Urinary bladder (tissue), 4 donors: ENCODE results near the gene EPHB2. TPM values are rescaled to one million over a fixed set of nuclear protein-coding genes. Genes with fewer than 3 reads are reported as not detected.
A peak's percentile ranks its signal among the peaks of the same experiment; 100 is the strongest.
"Not testable (repeated sequence)": the region's sequence is repeated elsewhere in the genome, so short reads cannot be mapped to it uniquely, and the experiment has no call there.

Experiments used
- DNase-seq: peaks from one replicate; pipeline ENCODE4 v3.0.0-alpha.2; 2015; ENCODE audit errors: extremely low spot score
- H3K27ac ChIP-seq: one replicate; pipeline ENCODE4 v1.5.1; 2013; ENCODE audit warnings: low read depth, mild to moderate bottlenecking, moderate library complexity
- H3K36me3 ChIP-seq: one replicate; pipeline ENCODE4 v1.6.1; 2013; ENCODE audit warnings: mild to moderate bottlenecking, moderate library complexity; ENCODE audit not compliant: insufficient read depth
- H3K4me1 ChIP-seq: one replicate; pipeline ENCODE4 v1.6.1; 2013; ENCODE audit warnings: mild to moderate bottlenecking, moderate library complexity; ENCODE audit not compliant: insufficient read depth
- H3K4me3 ChIP-seq: one replicate; pipeline ENCODE4 v1.5.1; 2013; ENCODE audit warnings: low read depth, low read length
- WGBS: extraction: QIAGEN DNeasy Blood & Tissue Kit; methylation state at CpG from one replicate; pipeline ENCODE4 v1.1.7; 2013; 5-methylcytosine and 5-hydroxymethylcytosine counted together
- polyA plus RNA-seq: library from polyadenylated mRNA; stranded (reverse); fragments of 200-250 nt; gene quantifications from one replicate; pipeline ENCODE4 v1.2.3, GENCODE V29; 2013
- total RNA-seq: library from RNA; depleted of rRNA; stranded (reverse); fragments of >200 nt; gene quantifications from one replicate; pipeline ENCODE4 v1.2.3, GENCODE V29; 2014
- donor health status: healthy with polysubstance abuse.
- donor health status: healthy.

Gene EPHB2
- total and polyA plus RNA-seq, 2 donors: 2.6 to 16.2 TPM

DNA sequence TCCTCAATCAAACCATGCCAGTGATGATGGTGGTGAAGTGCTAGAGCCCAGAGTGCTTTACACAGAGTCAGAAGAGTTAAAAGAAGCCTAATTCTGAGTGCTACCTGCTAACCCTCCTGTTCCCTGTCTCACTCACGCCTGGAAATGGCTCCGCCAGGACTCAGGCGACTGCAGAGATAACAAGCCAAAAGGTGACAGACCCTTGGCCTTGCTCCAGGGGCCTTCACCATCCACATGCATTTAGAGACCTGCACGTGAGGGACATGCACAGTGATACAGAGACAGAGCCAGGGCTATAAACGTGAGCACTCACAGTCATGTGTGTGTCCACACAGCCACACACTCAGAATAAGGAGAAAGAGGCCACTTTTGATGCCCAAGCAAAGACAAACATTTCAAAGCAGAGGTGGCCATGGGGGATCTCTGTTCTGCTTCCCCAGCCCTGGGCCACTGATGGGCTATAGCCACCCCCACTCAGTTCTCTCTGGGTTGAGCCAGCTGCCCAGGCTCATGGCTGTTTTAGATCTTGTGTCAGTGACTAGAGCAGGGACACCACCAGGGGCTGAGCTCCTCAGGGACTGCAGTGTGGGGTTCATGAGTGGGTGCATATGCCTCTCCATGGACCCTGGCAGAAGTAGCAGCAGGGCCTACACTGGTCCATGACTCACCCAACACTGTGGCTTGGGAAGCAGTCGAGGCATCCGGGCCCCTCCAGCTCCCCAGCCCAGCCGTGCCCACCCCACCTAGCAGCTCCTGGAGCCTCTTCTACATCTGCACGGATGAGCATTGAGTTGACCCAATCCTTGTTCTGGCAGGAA is 117.2 kb downstream of the EPHB2 start:
- H3K4me3 ChIP-seq: no peak overlapping the region
- WGBS: 89% methylated on average over 9 of the region's 9 CpGs
- no peaks in the 10 kb centered on the region for H3K4me1 ChIP-seq
- H3K27ac ChIP-seq: no peak overlapping the region
- H3K36me3 ChIP-seq: no peaks in the 10 kb centered on the region
- DNase-seq: no peak

DNA sequence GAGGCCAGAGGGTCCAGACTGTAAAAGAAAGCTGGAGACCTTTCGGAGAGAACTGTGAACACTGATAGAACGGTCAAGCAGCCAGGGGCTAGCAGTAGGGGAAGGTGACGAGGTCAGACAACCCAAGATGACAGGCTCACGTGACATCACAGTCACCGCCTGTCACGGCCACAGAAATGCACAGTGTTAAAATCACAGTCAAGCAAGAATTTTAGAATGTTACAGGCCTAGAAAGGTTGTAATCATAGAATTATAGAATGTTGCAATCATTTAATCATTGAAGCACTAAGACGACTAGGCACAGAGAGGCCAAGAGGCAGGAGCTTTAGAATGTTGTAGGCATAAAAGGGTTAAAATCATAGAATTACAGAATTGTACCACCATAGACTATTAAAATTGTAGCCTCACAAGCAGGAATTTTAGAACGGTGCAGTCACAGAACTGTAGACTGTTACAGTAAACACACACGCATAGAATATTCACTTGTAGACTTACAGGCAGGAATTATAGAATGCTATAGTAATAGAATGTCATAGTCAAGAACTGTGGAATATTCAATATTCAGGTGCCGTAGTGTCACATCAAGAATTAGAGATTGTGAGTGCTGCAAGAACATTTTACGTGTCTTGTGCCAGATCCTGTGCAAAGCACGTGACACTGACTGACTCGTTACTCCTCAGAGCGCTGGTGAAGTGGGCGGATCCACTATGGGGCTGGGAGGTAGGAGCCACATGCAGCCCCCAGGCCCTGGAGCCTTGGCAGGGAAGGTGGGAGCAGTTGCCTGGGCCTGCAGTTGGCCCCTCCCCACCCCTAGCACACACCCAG is 118.1 kb downstream of the EPHB2 start:
- WGBS: 83% methylated on average over 15 of the region's 15 CpGs
- H3K4me3 ChIP-seq: no peak overlapping the region
- DNase-seq: no peak

DNA sequence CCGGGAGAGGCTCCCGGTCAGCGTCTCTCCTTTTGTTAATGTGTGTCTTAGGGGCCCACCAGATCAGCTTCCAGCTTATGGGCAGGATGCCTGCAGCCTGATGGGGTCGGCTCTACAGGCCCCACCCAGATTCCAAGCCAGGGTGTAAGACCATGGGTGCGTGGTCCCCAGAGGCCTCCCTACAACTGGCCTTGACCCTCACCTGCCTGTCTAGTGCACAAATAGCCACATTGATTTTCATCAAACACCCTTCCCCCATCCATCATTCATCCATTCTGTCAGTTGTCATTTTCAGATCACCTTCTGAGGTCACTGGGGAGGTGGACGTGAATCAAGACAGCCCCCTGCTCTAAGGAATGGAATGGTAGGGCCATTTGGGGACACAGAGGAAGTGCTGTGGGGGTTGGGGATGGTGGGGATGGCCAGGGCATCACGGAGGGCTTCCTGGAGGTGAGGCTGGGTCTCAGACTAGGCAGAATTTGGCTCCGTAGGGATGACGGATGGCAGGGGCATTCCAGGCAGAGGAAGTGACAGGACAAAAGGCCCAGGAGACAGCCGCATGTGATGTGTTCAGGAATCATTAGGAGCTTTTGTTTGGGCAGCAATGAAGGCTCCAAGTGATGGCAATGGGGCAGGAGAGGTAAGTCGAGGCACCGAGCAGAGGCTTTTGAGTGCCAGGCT is 118.8 kb downstream of the EPHB2 start:
- Histone ChIP-seq H3K36me3 (no peaks in the 10 kb centered on the region), H3K4me1 (no peaks in the 10 kb centered on the region), H3K27ac (peak overlapping the region; percentile 27), H3K4me3 (no peak overlapping the region)
- no peak for DNase-seq
- 64% methylated on average over 12 of the region's 12 CpGs for WGBS

More for the DNA sequence above, 118.1 kb downstream of the EPHB2 start:
- H3K36me3 ChIP-seq: no peaks in the 10 kb centered on the region
- H3K27ac ChIP-seq: peak overlapping the region; percentile 14
- no peaks in the 10 kb centered on the region for H3K4me1 ChIP-seq

DNA sequence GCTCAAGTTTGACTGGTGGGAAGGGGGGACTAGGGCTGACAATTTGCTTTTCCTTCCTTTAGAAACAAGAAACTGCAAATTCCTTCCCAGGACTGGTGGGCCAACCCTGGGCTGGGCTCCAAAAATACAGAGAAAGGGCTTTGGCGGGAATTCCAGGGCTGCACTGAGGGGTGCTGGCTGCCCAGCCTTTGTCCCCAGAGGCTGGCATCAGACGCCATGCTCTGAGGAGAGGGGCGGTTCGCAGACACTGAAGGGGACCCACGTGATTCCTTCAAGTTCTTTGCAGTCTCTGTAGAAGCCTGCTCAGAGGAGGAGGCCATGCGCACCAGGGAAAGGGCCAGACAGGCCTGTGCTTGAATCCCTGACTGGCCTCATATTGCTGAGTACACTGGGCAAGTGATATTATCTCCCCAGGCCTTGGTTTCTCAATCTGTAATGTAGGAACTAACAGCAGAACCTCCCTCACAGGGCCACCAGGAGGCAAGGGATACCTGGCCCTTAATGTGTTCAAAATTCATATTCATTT is 119.5 kb downstream of the EPHB2 start:
- no peak overlapping the region for H3K4me3 ChIP-seq
- H3K36me3 ChIP-seq: no peaks in the 10 kb centered on the region
- no peak for DNase-seq
- H3K4me1 ChIP-seq: no peaks in the 10 kb centered on the region
- peak overlapping the region; percentile 45 for H3K27ac ChIP-seq
- 79% methylated on average over 6 of the region's 6 CpGs for WGBS

DNA sequence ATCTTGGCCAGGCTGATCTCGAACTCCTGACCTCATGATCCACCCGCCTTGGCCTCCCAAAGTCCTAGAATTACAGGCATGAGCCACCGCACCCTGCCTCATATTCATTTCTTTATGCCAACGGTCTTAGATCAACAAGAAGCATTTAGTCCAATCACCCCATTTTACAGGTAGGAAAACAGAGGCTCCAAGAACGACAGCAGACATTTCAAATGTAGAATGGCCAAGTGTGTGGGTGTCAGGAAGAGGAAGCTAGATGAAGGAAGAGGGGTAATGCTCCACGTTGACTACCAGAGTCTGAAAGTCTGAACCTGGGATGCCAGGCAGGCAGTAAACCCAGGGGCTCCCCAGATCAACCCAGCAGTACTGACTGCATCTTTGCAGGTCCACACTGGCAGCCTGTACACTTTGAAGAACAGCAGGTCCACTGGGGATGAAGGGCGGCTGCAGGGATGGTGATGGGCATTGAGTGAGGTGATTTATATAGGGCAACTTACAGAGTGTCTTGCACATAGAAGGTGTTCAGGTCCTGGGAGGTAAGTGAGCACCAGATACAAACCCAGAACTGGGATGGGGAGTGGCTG is 120.2 kb downstream of the EPHB2 start:
- WGBS: 77% methylated on average over 7 of the region's 7 CpGs
- H3K27ac ChIP-seq: no peak overlapping the region
- DNase-seq: no peak
- H3K36me3 ChIP-seq: no peaks in the 10 kb centered on the region
- H3K4me3 ChIP-seq: no peak overlapping the region
- no peaks in the 10 kb centered on the region for H3K4me1 ChIP-seq

DNA sequence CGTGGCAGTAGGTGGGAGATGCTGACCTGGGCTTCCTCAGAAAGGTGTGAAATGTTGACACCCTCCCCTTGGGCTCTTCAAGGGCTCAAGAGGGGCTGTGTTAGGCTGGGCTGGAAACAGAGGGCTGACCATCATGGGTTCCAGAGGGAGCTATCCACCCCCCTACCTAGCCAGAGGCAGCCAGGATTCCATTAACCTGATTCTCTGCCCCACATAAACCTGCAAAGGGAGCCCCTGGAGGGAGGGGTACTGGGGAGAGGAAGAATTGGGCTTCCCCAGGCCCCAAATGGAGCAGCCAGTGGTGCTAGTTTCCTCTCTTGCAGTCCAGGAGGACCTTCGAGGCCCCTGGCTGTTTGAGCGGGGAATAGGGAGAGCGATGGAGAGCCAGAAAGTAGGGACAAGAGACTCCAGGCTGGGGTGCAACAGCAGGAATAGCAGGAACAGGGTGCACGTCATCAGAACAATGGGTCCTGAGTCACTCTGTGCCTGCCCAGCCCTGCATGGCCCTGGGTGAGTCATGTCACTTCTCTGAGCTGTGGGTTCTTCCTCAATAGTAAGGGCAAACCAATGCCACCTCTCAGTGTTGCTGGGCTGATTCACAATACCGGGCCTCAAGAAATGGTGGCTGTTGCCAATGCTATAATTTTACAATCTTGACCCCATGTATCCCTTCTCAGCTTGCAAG is 121.2 kb downstream of the EPHB2 start:
- DNase-seq: no peak
- Histone ChIP-seq H3K27ac (peak overlapping the region; percentile 72), H3K36me3 (no peaks in the 10 kb centered on the region), H3K4me1 (no peaks in the 10 kb centered on the region), H3K4me3 (no peak overlapping the region)
- WGBS: 81% methylated on average over 6 of the region's 6 CpGs

DNA sequence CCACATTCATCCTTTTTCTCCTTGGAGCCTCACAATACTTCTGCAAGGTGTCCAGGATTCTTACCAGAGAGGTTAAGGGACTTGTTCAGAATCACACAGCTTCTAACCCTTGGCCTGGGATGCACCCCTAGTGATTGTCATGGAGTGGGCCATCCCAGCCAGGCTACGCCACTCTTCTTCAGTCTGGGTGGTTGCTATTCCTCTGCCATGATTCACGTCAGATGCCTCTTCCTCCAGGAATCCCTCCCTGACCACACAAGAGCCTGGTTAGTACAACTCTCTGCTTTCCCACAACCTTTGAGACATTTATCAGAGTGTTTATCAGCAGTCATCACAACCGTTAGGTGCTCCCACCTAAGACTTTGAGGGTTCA is 121.8 kb downstream of the EPHB2 start:
- Histone ChIP-seq H3K4me1 (no peaks in the 10 kb centered on the region), H3K36me3 (no peaks in the 10 kb centered on the region), H3K4me3 (no peak overlapping the region), H3K27ac (no peak overlapping the region)
- no peak for DNase-seq
- 88% methylated on average over 3 of the region's 3 CpGs for WGBS

DNA sequence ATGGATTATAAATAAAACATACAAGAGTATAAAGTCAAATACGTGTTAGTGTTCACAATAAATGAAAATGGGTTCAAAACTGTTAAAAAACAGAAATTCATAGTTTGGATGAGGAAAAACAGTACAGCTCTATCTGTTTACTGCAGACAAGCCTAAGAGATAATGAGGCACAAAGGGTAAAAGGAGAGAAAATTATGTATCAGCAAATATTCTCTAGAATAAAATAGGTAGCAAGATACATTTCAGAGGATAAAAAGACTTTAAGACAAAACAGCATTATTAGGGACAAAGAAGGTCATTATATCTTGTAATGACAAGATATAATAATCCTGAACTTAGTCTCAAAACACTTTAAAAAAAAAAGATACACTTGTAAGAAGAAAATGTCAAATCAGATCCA is 123.1 kb downstream of the EPHB2 start:
- WGBS: 84% methylated on average over 1 of the region's 1 CpG
- Histone ChIP-seq H3K4me3 (no peak overlapping the region), H3K36me3 (no peaks in the 10 kb centered on the region), H3K27ac (no peak overlapping the region), H3K4me1 (no peaks in the 10 kb centered on the region)
- no peak for DNase-seq

DNA sequence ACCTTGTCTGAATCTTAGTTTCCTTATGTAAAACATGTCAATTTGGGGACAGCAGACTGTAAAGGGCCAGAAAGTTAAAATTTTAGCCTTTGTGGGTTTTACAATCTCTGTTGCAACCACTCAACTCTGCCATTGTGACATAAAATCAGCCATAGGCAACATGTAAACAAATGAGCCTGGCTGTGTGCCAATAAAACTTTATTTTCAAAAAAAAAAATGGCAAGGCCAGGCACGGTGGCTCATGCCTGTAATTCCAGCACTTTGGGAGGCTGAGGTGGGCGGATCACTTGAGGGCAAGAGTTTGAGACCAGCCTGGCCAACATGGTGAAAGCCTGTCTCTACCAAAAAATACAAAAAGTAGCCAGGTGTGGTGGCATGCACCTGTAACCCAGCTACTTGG is 123.8 kb downstream of the EPHB2 start:
- WGBS: 67% methylated on average over 2 of the region's 2 CpGs
- not testable (repeated sequence) for H3K4me1 ChIP-seq, H3K27ac ChIP-seq, H3K36me3 ChIP-seq, H3K4me3 ChIP-seq, DNase-seq

DNA sequence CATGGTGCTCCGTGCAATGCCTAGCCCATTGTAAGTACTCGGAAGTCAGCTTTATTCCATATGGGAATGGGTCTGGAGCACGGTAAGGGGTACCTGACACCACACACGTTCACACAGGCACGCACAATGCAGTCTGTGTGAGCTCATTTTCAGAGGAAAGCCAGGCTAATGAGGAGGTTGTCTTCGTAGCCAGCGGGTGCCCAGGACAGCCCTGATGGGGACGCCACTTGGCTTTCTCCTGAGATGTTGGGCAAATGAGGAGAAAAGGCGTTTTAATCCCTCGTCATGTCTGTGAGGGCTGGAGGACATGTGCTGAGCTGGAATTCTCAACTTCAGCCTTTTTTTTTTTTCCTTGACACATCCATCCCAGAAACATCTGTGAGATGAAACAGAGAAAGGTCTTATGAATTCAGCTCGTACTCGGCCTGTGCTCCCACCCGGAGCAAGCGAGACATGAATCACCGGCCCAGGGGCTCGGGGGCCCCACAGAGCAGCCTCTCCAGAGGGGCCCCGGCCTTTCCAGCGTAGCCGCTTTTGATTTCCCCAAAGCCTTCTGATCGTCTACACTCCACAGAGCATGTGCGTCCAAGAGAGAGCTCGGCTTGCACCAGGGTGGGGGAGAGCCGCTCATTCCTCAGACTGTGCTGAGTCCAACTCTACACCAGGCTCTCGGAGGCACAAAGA is 125.1 kb downstream of the EPHB2 start:
- H3K27ac ChIP-seq: no peak overlapping the region
- H3K4me1 ChIP-seq: no peaks in the 10 kb centered on the region
- 79% methylated on average over 24 of the region's 24 CpGs for WGBS
- H3K36me3 ChIP-seq: no peaks in the 10 kb centered on the region
- no peak for DNase-seq
- no peak overlapping the region for H3K4me3 ChIP-seq

DNA sequence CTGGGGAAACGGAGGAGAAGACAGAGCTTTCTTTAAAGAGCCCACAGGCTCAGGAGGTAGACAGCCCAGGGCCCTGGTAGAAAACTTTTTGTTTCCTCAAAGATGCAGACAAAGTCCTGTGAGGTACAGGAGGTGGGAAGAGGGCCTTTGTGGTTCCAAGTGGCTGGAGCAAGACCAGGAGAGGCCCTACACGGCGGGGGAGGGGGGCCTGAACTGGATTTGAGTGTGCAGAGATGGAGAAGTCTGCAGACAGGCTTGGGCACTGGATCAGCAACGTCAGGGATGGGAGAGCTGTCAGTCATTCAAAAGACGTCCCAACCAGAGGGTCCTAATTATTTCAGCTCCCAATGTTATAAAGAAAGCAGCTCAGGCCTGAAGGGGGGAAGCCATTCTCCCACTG is 126.2 kb downstream of the EPHB2 start:
- Histone ChIP-seq H3K4me3 (no peak overlapping the region), H3K27ac (no peak overlapping the region), H3K4me1 (no peaks in the 10 kb centered on the region), H3K36me3 (no peaks in the 10 kb centered on the region)
- WGBS: 81% methylated on average over 5 of the region's 5 CpGs
- no peak for DNase-seq

DNA sequence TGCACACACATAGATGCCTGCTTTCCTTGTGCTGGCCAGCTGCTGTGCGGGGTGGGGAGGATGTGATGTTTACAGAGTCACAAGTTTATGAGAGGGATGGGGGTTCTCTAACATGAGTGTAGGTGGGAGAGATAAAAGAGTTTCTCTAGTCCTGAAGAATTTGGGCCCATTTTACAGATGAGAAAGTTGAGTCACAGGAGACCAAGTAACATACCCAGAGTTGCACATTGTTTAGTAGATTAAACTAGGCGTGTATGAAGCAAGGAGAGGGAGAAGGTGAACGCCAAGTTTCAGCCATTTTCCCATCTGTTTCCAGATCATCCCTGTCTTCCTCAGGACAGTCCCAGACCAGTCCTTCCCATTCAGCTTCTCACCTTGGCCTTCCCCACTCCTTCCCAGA is 126.7 kb downstream of the EPHB2 start:
- Histone ChIP-seq H3K36me3 (no peaks in the 10 kb centered on the region), H3K4me1 (no peaks in the 10 kb centered on the region), H3K4me3 (no peak overlapping the region), H3K27ac (no peak overlapping the region)
- 93% methylated on average over 3 of the region's 3 CpGs for WGBS
- DNase-seq: no peak
